Keratinocyte (primary cell): ENCODE data around the gene B3GNT3. TPM values are rescaled to one million over a fixed set of nuclear protein-coding genes. Genes with fewer than 3 reads are reported as not detected.

Experiments
- DNase-seq: peaks from one replicate; pipeline ENCODE4 v3.0.0-alpha.2; 2011; ENCODE audit warnings: low read depth, missing footprints, low spot score
- FAIRE-seq: peaks from 2 replicates; lab custom pipeline; 2011; peaks lifted over from hg19 to GRCh38; lab: Jason Lieb, UNC
- H2AFZ ChIP-seq: 2 replicates; pipeline ENCODE4 v1.6.0; 2012; ENCODE audit warnings: low read length, control low read depth, inconsistent platforms; ENCODE audit not compliant: control insufficient read depth
- H3K27ac ChIP-seq: 2 replicates; pipeline ENCODE4 v1.5.1; 2011; ENCODE audit warnings: low read length; ENCODE audit not compliant: control insufficient read depth, insufficient read depth
- H3K27me3 ChIP-seq: 3 replicates; pipeline ENCODE4 v1.6.0; 2011; ENCODE audit warnings: low read length; ENCODE audit not compliant: control insufficient read depth, insufficient read depth; ENCODE audit errors: extremely low read depth
- H3K36me3 ChIP-seq, 2 experiments: 2 replicates in 1 of 2; 3 replicates in 1 of 2; pipeline ENCODE4 v1.5.1; 2011; ENCODE audit warnings: low read length in 2 of 2, mild to moderate bottlenecking in 1 of 2; ENCODE audit not compliant: control insufficient read depth in 2 of 2, insufficient read depth in 2 of 2; ENCODE audit errors: extremely low read depth in 1 of 2
- H3K4me1 ChIP-seq: 3 replicates; pipeline ENCODE4 v1.5.1; 2011; ENCODE audit warnings: low read length; ENCODE audit not compliant: control insufficient read depth, insufficient read depth; ENCODE audit errors: extremely low read depth
- H3K4me2 ChIP-seq: 3 replicates; pipeline ENCODE4 v1.6.0; 2011; ENCODE audit warnings: low read depth, low read length; ENCODE audit not compliant: control insufficient read depth, insufficient read depth; ENCODE audit errors: extremely low read depth
- H3K4me3 ChIP-seq, 3 experiments: fragments of 200-600 bp in 1 of 3; sonication (generic) in 1 of 3; 2 replicates in 2 of 3; 3 replicates in 1 of 3; pipeline ENCODE4 v1.5.1; 2011 to 2016; ENCODE audit warnings: low read length in 3 of 3, mild to moderate bottlenecking in 3 of 3, control low read depth in 2 of 3, inconsistent platforms in 1 of 3, low read depth in 1 of 3, mixed read lengths in 1 of 3, mixed run types in 1 of 3, moderate library complexity in 1 of 3; ENCODE audit not compliant: control insufficient read depth in 2 of 3, insufficient read depth in 2 of 3; ENCODE audit errors: extremely low read depth in 1 of 3
- H3K79me2 ChIP-seq: 2 replicates; pipeline ENCODE4 v1.6.0; 2012; ENCODE audit warnings: low read length; ENCODE audit not compliant: control insufficient read depth, insufficient read depth
- H3K9ac ChIP-seq: 3 replicates; pipeline ENCODE4 v1.6.0; 2011; ENCODE audit warnings: low read length; ENCODE audit not compliant: control insufficient read depth, insufficient read depth; ENCODE audit errors: extremely low read depth
- H3K9me1 ChIP-seq: 3 replicates; pipeline ENCODE4 v1.6.0; 2011; ENCODE audit warnings: low read length; ENCODE audit not compliant: control insufficient read depth, insufficient read depth; ENCODE audit errors: extremely low read depth
- H3K9me3 ChIP-seq: 2 replicates; pipeline ENCODE4 v1.5.1; 2012; ENCODE audit warnings: low read depth, low read length; ENCODE audit not compliant: control insufficient read depth
- H4K20me1 ChIP-seq: 3 replicates; pipeline ENCODE4 v1.6.0; 2011; ENCODE audit warnings: low read length; ENCODE audit not compliant: control insufficient read depth, insufficient read depth; ENCODE audit errors: extremely low read depth
- CTCF ChIP-seq, 3 experiments: IDR thresholded peaks in 1 of 3; conservative IDR thresholded peaks in 1 of 3; optimal IDR thresholded peaks in 1 of 3; 2 replicates in 2 of 3; 3 replicates in 1 of 3; pipeline versions ENCODE3 to v1.5.1; 2011; ENCODE audit warnings: low read length in 3 of 3, mild to moderate bottlenecking in 3 of 3, moderate library complexity in 2 of 3, control low read depth in 1 of 3, inconsistent platforms in 1 of 3; ENCODE audit not compliant: insufficient read depth in 2 of 3; ENCODE audit errors: extremely low read depth in 1 of 3
- EZH2 ChIP-seq: IDR thresholded peaks from one replicate; pipeline ENCODE4 v1.6.1; 2012; ENCODE audit warnings: inconsistent platforms, mild to moderate bottlenecking, low read length, moderate library complexity
- dilution Hi-C: fragments of 300-500 bp; cut with MboI; formaldehyde crosslinking; loops from one replicate; pipeline ENCODE4 v1.7.0; 2020; ENCODE audit warnings: low sequenced_read_pairs; ENCODE audit not compliant: extremely low pct_ligation_motif_present
- polyA plus RNA-seq, 5 experiments: library from polyadenylated mRNA; depleted of rRNA in 3 of 5; stranded (reverse) in 3 of 5; stranded (forward) in 1 of 5; unstranded in 1 of 5; fragments of >200 nt; gene quantifications; 1 replicate in 1 of 5; 2 replicates in 3 of 5; 3 replicates in 1 of 5; pipeline versions ENCODE4 v1.2.1 to v1.2.3, GENCODE V29; 2011 to 2012; ENCODE audit warnings: missing spikeins in 2 of 5, low read depth in 1 of 5, low replicate concordance in 1 of 5

Gene B3GNT3
- polyA plus RNA-seq, 1 donor (not counting 4 experiments of a cell fraction or from before 2014, with no cell fraction given): 4.4 TPM

GRCh38 chr19:17805427-17805826, 10.5 kb downstream of the B3GNT3 start:
- no peak overlapping the region for H3K4me2 ChIP-seq
- no peak for TF ChIP-seq EZH2
- TF ChIP-seq CTCF (optimal IDR thresholded peaks at IDR 0.05 in 1 of 3, IDR thresholded peaks at IDR 0.05 in 1 of 3, conservative IDR thresholded peaks at IDR 0.05 in 1 of 3; ENCODE audit: extremely low read depth in 1 of 3, insufficient read depth in 2 of 3, low read length in 3 of 3): no peak
- no peaks in the 10 kb centered on the region for H3K9me1 ChIP-seq
- no peaks in the 10 kb centered on the region for H4K20me1 ChIP-seq
- H3K4me1 ChIP-seq: no peaks in the 10 kb centered on the region
- H3K27ac ChIP-seq: no peak overlapping the region
- H3K36me3 ChIP-seq: peaks cover 0 to 3% of the 10 kb centered on the region in 2 experiments
- no peak overlapping the region for H3K4me3 ChIP-seq
- DNase-seq (no peak), FAIRE-seq (no peak)
- H3K79me2 ChIP-seq: no peaks in the 10 kb centered on the region
- no peaks in the 10 kb centered on the region for H3K27me3 ChIP-seq
- dilution Hi-C loops: no loop called here
- no peak overlapping the region for H2AFZ ChIP-seq
- no peaks in the 10 kb centered on the region for H3K9me3 ChIP-seq
- no peak overlapping the region for H3K9ac ChIP-seq

- Histone ChIP-seq H3K36me3 (peaks cover 0 to 3% of the 10 kb centered on the region in 2 experiments), H3K79me2 (no peaks in the 10 kb centered on the region), H3K27ac (no peak overlapping the region), H3K4me3 (no peak overlapping the region), H3K27me3 (no peaks in the 10 kb centered on the region), H3K9ac (no peak overlapping the region), H2AFZ (no peak overlapping the region), H3K9me3 (no peaks in the 10 kb centered on the region), H3K9me1 (no peaks in the 10 kb centered on the region), H3K4me1 (no peaks in the 10 kb centered on the region), H4K20me1 (no peaks in the 10 kb centered on the region), H3K4me2 (no peak overlapping the region)
- no peak for DNase-seq
- no peak for TF ChIP-seq EZH2
- no peak for TF ChIP-seq CTCF (optimal IDR thresholded peaks at IDR 0.05 in 1 of 3, IDR thresholded peaks at IDR 0.05 in 1 of 3, conservative IDR thresholded peaks at IDR 0.05 in 1 of 3; ENCODE audit: extremely low read depth in 1 of 3, insufficient read depth in 2 of 3, low read length in 3 of 3)
- no peak for FAIRE-seq
- dilution Hi-C loops: no loop called here
These were observed 12.0 kb downstream of the B3GNT3 start for GRCh38 chr19:17806945-17807344.
